GM23248 (cell line): ENCODE results near the gene ABR.

Experiments
- EZH2 ChIP-seq: fragments of 200-600 bp; sonication (generic); IDR thresholded peaks from 2 replicates; pipeline ENCODE4 v1.6.1; 2018; ENCODE audit warnings: antibody characterized with exemption, mild to moderate bottlenecking; ENCODE audit not compliant: insufficient read depth, poor library complexity, severe bottlenecking
- EZH2phosphoT487 ChIP-seq: fragments of 200-600 bp; sonication (generic); IDR thresholded peaks from 2 replicates; pipeline ENCODE4 v1.6.1; 2018; ENCODE audit warnings: antibody characterized with exemption, moderate library complexity, mild to moderate bottlenecking, low read depth; ENCODE audit not compliant: insufficient read depth

- TF ChIP-seq EZH2 (no peak), EZH2phosphoT487 (no peak)
Measured at GRCh38 chr17:1224330-1224729, 44.5 kb upstream of the ABR start.
